Calu3 (cell line): ENCODE data around the gene PATE1. TPM values are rescaled to one million over a fixed set of nuclear protein-coding genes. Genes with fewer than 3 reads are reported as not detected.
A peak's percentile ranks its signal among the peaks of the same experiment; 100 is the strongest.
"Not testable (repeated sequence)": the region's sequence is repeated elsewhere in the genome, so short reads cannot be mapped to it uniquely, and the experiment has no call there.

ENCODE experiments used
- Bru-seq: library from RNA; stranded (reverse); fragments of 400-500 nt; gene quantifications from one replicate; lab custom pipeline; 2021; lab: Mats Ljungman, UMichigan
- BruChase-seq, 2 experiments: library from RNA; stranded (reverse); fragments of 400-500 nt; gene quantifications; one replicate each; lab custom pipeline; 2021; lab: Mats Ljungman, UMichigan
- BruUV-seq: library from RNA; stranded (reverse); fragments of 400-500 nt; replicated peaks from 2 replicates; lab custom pipeline; 2021; lab: Mats Ljungman, UMichigan
- CTCF ChIA-PET: fragments of 300-600 bp; sonication (Branson Sonifier 250); formaldehyde crosslinking; loops from one replicate; lab custom pipeline; 2022; ENCODE audit warnings: antibody characterized with exemption; lab: Charles Lee
- DNase-seq: peaks from one replicate; pipeline ENCODE4 v3.0.0; 2022
- H3K27ac Mint-ChIP-seq: one replicate; pipeline ENCODE4 v1.8.0; 2022; ENCODE audit warnings: mixed read lengths; ENCODE audit not compliant: unreplicated experiment
- H3K27me3 Mint-ChIP-seq: one replicate; pipeline ENCODE4 v1.8.0; 2022; ENCODE audit warnings: mixed read lengths; ENCODE audit not compliant: unreplicated experiment
- H3K36me3 Mint-ChIP-seq: one replicate; pipeline ENCODE4 v1.8.0; 2022; ENCODE audit warnings: mild to moderate bottlenecking, moderate library complexity, mixed read lengths; ENCODE audit not compliant: insufficient read depth, unreplicated experiment
- H3K4me1 Mint-ChIP-seq: one replicate; pipeline ENCODE4 v1.8.0; 2022; ENCODE audit warnings: mild to moderate bottlenecking, low read depth, mixed read lengths; ENCODE audit not compliant: unreplicated experiment
- H3K4me3 Mint-ChIP-seq: one replicate; pipeline ENCODE4 v1.8.0; 2022; ENCODE audit warnings: mild to moderate bottlenecking, low read depth, moderate library complexity, mixed read lengths; ENCODE audit not compliant: unreplicated experiment
- H3K9me3 Mint-ChIP-seq: one replicate; pipeline ENCODE4 v1.8.0; 2022; ENCODE audit warnings: low read depth, mixed read lengths; ENCODE audit not compliant: unreplicated experiment
- CTCF ChIP-seq: fragments of 200-600 bp; IDR thresholded peaks from one replicate; pipeline ENCODE4 v1.8.0; 2022; ENCODE audit warnings: antibody characterized with exemption; ENCODE audit not compliant: unreplicated experiment
- intact Hi-C: fragments of 100-400 bp; cut with micrococcal nuclease; formaldehyde crosslinking; loops from one replicate; pipeline ENCODE4 v1.10.0; 2022; ENCODE audit not compliant: unreplicated experiment
- long read RNA-seq: library from polyadenylated mRNA; stranded (forward); transcript quantifications from one replicate; pipeline ENCODE4 v2.0.0, GENCODE V29; 2022
- total RNA-seq: library from RNA; stranded (reverse); gene quantifications from 2 replicates; pipeline ENCODE4 v1.2.3, GENCODE V29; 2022

PATE1 gene
- total RNA-seq (not detected in 2 replicates), Bru-seq, nascent RNA (not detected), BruChase-seq, experiment 1, labeled RNA remaining after a 6-hour chase (percentile 13 among the genes with signal in this experiment), BruChase-seq, experiment 2, labeled RNA remaining after a 2-hour chase (not detected)
- long read RNA-seq, result 0 reads

- TF ChIP-seq CTCF, result no peak
- H3K36me3 Mint-ChIP-seq, result no peaks in the 10 kb centered on the region
- H3K27ac Mint-ChIP-seq, result no peak within 1 kb of the TSS
- no peak within 1 kb of the TSS for H3K4me3 Mint-ChIP-seq
- no peak for DNase-seq
- intact Hi-C loops, result no loop called here
- CTCF ChIA-PET, result no interaction called here
- H3K4me1 Mint-ChIP-seq, result no peaks in the 10 kb centered on the region
- H3K9me3 Mint-ChIP-seq, result no peaks in the 10 kb centered on the region
- no peaks in the 10 kb centered on the region for H3K27me3 Mint-ChIP-seq
- BruUV-seq, result no TSS peak
These were observed at the start of gene PATE1 for GRCh38 chr11:125745979-125746378. Gene PATE1, plus strand, starts transcription at chr11:125746279. Its CDS starts 26 bp downstream, at chr11:125746305.

GRCh38 chr11:125701018-125701610, 45.0 kb upstream of the PATE1 start:
- intact Hi-C loops, result no loop called here
- no peaks in the 10 kb centered on the region for H3K36me3 Mint-ChIP-seq
- no peak for DNase-seq
- H3K27me3 Mint-ChIP-seq, result peaks cover 18% of the 10 kb centered on the region
- no TSS peak for BruUV-seq
- TF ChIP-seq CTCF, result no peak
- no peak overlapping the region for H3K27ac Mint-ChIP-seq
- no peak overlapping the region for H3K4me3 Mint-ChIP-seq
- no peaks in the 10 kb centered on the region for H3K4me1 Mint-ChIP-seq
- H3K9me3 Mint-ChIP-seq, result no peaks in the 10 kb centered on the region
- CTCF ChIA-PET, result no interaction called here

GRCh38 chr11:125701858-125702621, 44.0 kb upstream of the PATE1 start:
- Mint-ChIP-seq H3K27me3 (peaks cover 28% of the 10 kb centered on the region), H3K27ac (no peak overlapping the region), H3K9me3 (no peaks in the 10 kb centered on the region), H3K4me1 (no peaks in the 10 kb centered on the region), H3K4me3 (no peak overlapping the region), H3K36me3 (no peaks in the 10 kb centered on the region)
- BruUV-seq, result no TSS peak
- CTCF ChIA-PET, result no interaction called here
- no peak for DNase-seq
- intact Hi-C loops, result no loop called here
- TF ChIP-seq CTCF, result no peak

- DNase-seq, BruUV-seq, H3K4me1 Mint-ChIP-seq, H3K9me3 Mint-ChIP-seq, intact Hi-C loops, CTCF ChIA-PET, H3K27ac Mint-ChIP-seq, H3K4me3 Mint-ChIP-seq, H3K36me3 Mint-ChIP-seq: not testable (repeated sequence)
- H3K27me3 Mint-ChIP-seq, result peaks cover 36% of the 10 kb centered on the region
These were observed 41.4 kb upstream of the PATE1 start for GRCh38 chr11:125704686-125705085.
